Endometrial microvascular endothelial cells (primary cell): ENCODE data around the gene OSBP2. TPM values are rescaled to one million over a fixed set of nuclear protein-coding genes. Genes with fewer than 3 reads are reported as not detected.

Experiments used
- in situ Hi-C: cut with HindIII; loops from 2 replicates; pipeline ENCODE4 v1.10.0; 2017; ENCODE audit warnings: low sequenced_read_pairs, low pct_unique_long_range_greater_than_20kb; ENCODE audit errors: inconsistent ontology term
- total RNA-seq: library from RNA; depleted of rRNA; stranded (reverse); fragments of >200 nt; gene quantifications from one replicate; pipeline ENCODE4 v1.2.3, GENCODE V29; 2015; ENCODE audit errors: inconsistent ontology term

Gene OSBP2
- total RNA-seq, 1 donor from 2014 or later: 4.9 TPM

- in situ Hi-C loops: no loop called here
These were observed 86.7 kb downstream of the OSBP2 start for GRCh38 chr22:30781271-30781875.

GRCh38 chr22:30782613-30783012 lies 87.9 kb downstream of the OSBP2 start:
- in situ Hi-C loops: no loop called here

- in situ Hi-C loops: no loop called here
These were observed 88.3 kb downstream of the OSBP2 start for GRCh38 chr22:30783021-30783420.

GRCh38 chr22:30785527-30785926 lies 90.9 kb downstream of the OSBP2 start:
- in situ Hi-C loops: no loop called here

GRCh38 chr22:30790366-30790765 lies 95.7 kb downstream of the OSBP2 start:
- in situ Hi-C loops: no loop called here

- in situ Hi-C loops: no loop called here
These were observed 97.8 kb downstream of the OSBP2 start for GRCh38 chr22:30792456-30792855.

GRCh38 chr22:30795118-30795517 lies 100.4 kb downstream of the OSBP2 start:
- in situ Hi-C loops: no loop called here

GRCh38 chr22:30801695-30802094 lies 107.0 kb downstream of the OSBP2 start:
- in situ Hi-C loops: no loop called here

GRCh38 chr22:30802202-30803166 lies 107.8 kb downstream of the OSBP2 start:
- in situ Hi-C loops: no loop called here

GRCh38 chr22:30803679-30804078 lies 109.0 kb downstream of the OSBP2 start:
- in situ Hi-C loops: no loop called here

- in situ Hi-C loops: no loop called here
These were observed 110.0 kb downstream of the OSBP2 start for GRCh38 chr22:30804626-30805025.

- in situ Hi-C loops: no loop called here
These were observed 111.8 kb downstream of the OSBP2 start for GRCh38 chr22:30806391-30806861.

- in situ Hi-C loops: no loop called here
These were observed 114.4 kb downstream of the OSBP2 start for GRCh38 chr22:30809086-30809485.

GRCh38 chr22:30810105-30810504 lies 115.4 kb downstream of the OSBP2 start:
- in situ Hi-C loops: no loop called here

GRCh38 chr22:30813936-30814335 lies 119.3 kb downstream of the OSBP2 start:
- in situ Hi-C loops: no loop called here

GRCh38 chr22:30816413-30816812 lies 121.7 kb downstream of the OSBP2 start:
- in situ Hi-C loops: no loop called here

GRCh38 chr22:30821381-30821780 lies 126.7 kb downstream of the OSBP2 start:
- in situ Hi-C loops: no loop called here

- in situ Hi-C loops: no loop called here
These were observed 127.2 kb downstream of the OSBP2 start for GRCh38 chr22:30821863-30822215.

- in situ Hi-C loops: no loop called here
These were observed 127.7 kb downstream of the OSBP2 start for GRCh38 chr22:30822216-30823014.
